ENCODE results near the gene KCTD5.

DNA sequence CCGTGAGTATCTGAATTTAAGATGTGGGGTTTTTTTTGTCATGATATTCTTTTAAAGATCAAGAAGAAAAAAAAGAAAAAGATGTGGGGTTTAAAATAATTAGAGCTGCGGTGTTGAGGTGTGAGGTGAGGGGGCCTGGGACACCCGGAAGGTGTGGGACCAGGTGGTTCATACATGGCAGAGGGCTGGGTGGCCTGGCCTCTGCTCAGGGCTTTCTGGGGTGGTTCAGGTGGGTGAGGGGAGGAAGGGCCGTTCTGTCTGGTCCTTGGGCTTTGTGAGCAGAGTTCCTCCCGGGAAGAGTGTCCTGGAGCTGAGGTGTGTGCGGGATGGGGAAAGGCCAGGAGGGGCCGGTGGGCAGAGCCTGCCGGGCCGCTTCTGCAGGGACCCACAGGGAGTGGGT, 32.7 kb downstream of the KCTD5 start:
- TF ChIP-seq, protein P1, sequence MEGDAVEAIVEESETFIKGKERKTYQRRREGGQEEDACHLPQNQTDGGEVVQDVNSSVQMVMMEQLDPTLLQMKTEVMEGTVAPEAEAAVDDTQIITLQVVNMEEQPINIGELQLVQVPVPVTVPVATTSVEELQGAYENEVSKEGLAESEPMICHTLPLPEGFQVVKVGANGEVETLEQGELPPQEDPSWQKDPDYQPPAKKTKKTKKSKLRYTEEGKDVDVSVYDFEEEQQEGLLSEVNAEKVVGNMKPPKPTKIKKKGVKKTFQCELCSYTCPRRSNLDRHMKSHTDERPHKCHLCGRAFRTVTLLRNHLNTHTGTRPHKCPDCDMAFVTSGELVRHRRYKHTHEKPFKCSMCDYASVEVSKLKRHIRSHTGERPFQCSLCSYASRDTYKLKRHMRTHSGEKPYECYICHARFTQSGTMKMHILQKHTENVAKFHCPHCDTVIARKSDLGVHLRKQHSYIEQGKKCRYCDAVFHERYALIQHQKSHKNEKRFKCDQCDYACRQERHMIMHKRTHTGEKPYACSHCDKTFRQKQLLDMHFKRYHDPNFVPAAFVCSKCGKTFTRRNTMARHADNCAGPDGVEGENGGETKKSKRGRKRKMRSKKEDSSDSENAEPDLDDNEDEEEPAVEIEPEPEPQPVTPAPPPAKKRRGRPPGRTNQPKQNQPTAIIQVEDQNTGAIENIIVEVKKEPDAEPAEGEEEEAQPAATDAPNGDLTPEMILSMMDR (IDR thresholded peaks at IDR 0.05): no peak
- no peak for TF ChIP-seq POLR2A (IDR thresholded peaks at IDR 0.05)
